ENCODE measurements around the gene CHMP1A.

- TF ChIP-seq CTCF (IDR thresholded peaks at IDR 0.05) (no peak), POLR2A (IDR thresholded peaks at IDR 0.05) (no peak)
Measured at GRCh38 chr16:89600427-89600826, 57.1 kb downstream of the CHMP1A start.

Measured in body of pancreas (tissue), 4 donors.